Measurements from ENCODE around the gene OR4Q3. TPM values are rescaled to one million over a fixed set of nuclear protein-coding genes. Genes with fewer than 3 reads are reported as not detected.
"Not testable (repeated sequence)": the region's sequence is repeated elsewhere in the genome, so short reads cannot be mapped to it uniquely, and the experiment has no call there.

OR4Q3 gene
- total and polyA plus RNA-seq, 8 donors = not detected

GRCh38 chr14:19754172-19754571 lies 10.8 kb downstream of the OR4Q3 start:
- Histone ChIP-seq H3K27ac (no peak overlapping the region), H3K36me3 (no peaks in the 10 kb centered on the region), H3K27me3 (no peaks in the 10 kb centered on the region), H3K9me3 (no peaks in the 10 kb centered on the region), H3K4me3 (no peak overlapping the region), H3K4me1 (no peaks in the 10 kb centered on the region)
- WGBS, 5 donors = 22 to 32% (median 26%) methylated on average over 2 of the region's 2 CpGs
- no peak for DNase-seq
- intact Hi-C loops (cut with DNase I; ENCODE audit: low total_unique reads) = no loop called here
- TF ChIP-seq POLR2A (IDR thresholded peaks at IDR 0.05) (no peak), POLR2AphosphoS5 (IDR thresholded peaks at IDR 0.05) (no peak), EP300 (IDR thresholded peaks at IDR 0.05) (no peak), CTCF (IDR thresholded peaks at IDR 0.05) (no peak)

DNA sequence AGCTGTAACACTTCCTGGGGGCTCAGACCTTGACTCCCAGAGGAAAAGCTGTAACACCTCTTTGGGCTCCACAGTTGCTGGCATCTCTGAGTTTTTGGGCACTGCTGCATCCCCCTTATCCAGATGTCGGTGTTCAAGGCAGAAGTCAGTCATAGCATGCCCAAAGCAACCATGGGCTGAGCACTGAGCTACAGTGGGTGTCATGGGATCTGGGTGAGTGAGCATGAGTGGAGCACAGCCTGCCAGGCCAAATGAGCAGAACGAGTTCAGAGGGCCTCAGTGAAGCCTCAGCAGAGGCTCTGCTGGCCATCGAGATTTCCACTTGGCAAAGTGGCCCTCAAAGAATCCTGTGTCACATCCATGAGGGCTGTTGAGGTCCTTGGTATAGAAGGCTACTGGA lies 28.1 kb downstream of the OR4Q3 start:
- intact Hi-C loops (cut with DNase I; ENCODE audit: low total_unique reads); H3K27ac ChIP-seq; H3K36me3 ChIP-seq; H3K27me3 ChIP-seq; H3K4me1 ChIP-seq; DNase-seq; H3K4me3 ChIP-seq: not testable (repeated sequence)
- H3K9me3 ChIP-seq = peaks cover 0 to 34% (median 10%) of the 10 kb centered on the region in 4 donors
- WGBS, 5 donors = 36 to 57% (median 52%) methylated on average over 2 to 3 of the region's 3 CpGs

- no peak overlapping the region for H3K4me3 ChIP-seq
- 87 to 96% (median 92%) methylated on average over 1 of the region's 1 CpG for WGBS, 5 donors
- intact Hi-C loops (cut with DNase I; ENCODE audit: low total_unique reads) = no loop called here
- H3K27me3 ChIP-seq = no peaks in the 10 kb centered on the region
- no peak overlapping the region for H3K27ac ChIP-seq
- H3K36me3 ChIP-seq = no peaks in the 10 kb centered on the region
- TF ChIP-seq EP300 (IDR thresholded peaks at IDR 0.05) = no peak
- no peaks in the 10 kb centered on the region for H3K4me1 ChIP-seq
- DNase-seq = no peak
- H3K9me3 ChIP-seq = peaks cover 0 to 34% (median 10%) of the 10 kb centered on the region in 4 donors
Observed at GRCh38 chr14:19771895-19772430, 28.6 kb downstream of the OR4Q3 start.

GRCh38 chr14:19772454-19772853 lies 29.1 kb downstream of the OR4Q3 start:
- H3K4me3 ChIP-seq; intact Hi-C loops (cut with DNase I; ENCODE audit: low total_unique reads); H3K4me1 ChIP-seq; DNase-seq; H3K36me3 ChIP-seq; H3K27ac ChIP-seq; H3K27me3 ChIP-seq: not testable (repeated sequence)
- peaks cover 0 to 34% (median 10%) of the 10 kb centered on the region in 4 donors for H3K9me3 ChIP-seq
- 32 to 47% (median 45%) methylated on average over 2 of the region's 2 CpGs for WGBS, 5 donors

DNA sequence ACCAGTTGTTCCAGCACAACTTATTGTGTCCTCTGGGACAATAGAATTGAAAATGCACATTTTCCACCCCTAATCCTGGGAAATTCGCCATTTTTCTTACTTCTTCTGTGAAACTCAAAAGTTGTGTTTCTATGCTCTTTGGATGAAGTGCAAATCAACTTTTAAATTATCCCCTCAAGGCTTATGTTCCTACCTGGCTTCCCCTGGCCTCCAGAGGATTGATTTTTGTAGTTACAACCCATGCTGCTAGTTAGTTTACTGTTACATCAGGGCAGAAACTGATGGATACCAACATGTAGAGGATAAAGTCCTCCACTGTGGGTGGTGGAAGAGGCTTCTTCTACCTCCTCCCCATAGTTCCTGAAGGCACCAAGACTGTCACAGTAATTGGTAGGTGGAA lies 29.8 kb downstream of the OR4Q3 start, which contains the start of gene OR4M1:
Gene OR4M1 (plus strand): TSS at position 301 of the 400 bp plus-strand sequence. CDS start 6,819 bp downstream, outside the sequence.
- peaks cover 0 to 34% (median 10%) of the 10 kb centered on the region in 4 donors for H3K9me3 ChIP-seq
- H3K4me1 ChIP-seq; H3K36me3 ChIP-seq; DNase-seq; H3K27me3 ChIP-seq; intact Hi-C loops (cut with DNase I; ENCODE audit: low total_unique reads); H3K4me3 ChIP-seq; H3K27ac ChIP-seq: not testable (repeated sequence)
- 5 to 14% (median 11%) methylated on average over 1 of the region's 1 CpG for WGBS, 5 donors

- WGBS, 5 donors = 55 to 68% (median 58%) methylated on average over 1 of the region's 1 CpG
- Histone ChIP-seq H3K4me3 (no peak overlapping the region), H3K4me1 (no peaks in the 10 kb centered on the region), H3K9me3 (peaks cover 0 to 38% (median 10%) of the 10 kb centered on the region in 4 donors), H3K27ac (no peak overlapping the region), H3K36me3 (no peaks in the 10 kb centered on the region), H3K27me3 (no peaks in the 10 kb centered on the region)
- no peak for DNase-seq
- intact Hi-C loops (cut with DNase I; ENCODE audit: low total_unique reads) = no loop called here
- TF ChIP-seq POLR2AphosphoS5 (IDR thresholded peaks at IDR 0.05) (no peak), POLR2A (IDR thresholded peaks at IDR 0.05) (no peak), CTCF (IDR thresholded peaks at IDR 0.05) (no peak), EP300 (IDR thresholded peaks at IDR 0.05) (no peak)
Observed at GRCh38 chr14:19775587-19775986, 32.2 kb downstream of the OR4Q3 start.

DNA sequence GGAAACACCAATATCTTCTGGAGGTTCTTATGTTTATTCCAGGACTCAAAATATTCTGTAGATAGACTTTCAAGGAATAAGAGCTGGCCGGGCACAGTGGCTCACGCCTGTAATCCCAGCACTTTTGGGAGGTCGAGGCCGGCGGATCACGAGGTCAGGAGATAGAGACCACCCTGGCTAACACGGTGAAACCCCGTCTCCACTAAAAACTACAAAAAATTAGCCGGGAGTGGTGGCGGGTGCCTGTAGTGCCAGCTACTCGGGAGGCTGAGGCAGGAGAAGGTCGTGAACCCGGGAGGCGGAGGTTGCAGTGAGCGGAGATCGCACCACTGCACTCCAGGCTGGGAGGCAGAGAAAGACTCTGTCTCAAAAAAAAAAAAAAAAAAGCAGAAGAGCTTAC lies 42.5 kb downstream of the OR4Q3 start:
- H3K4me3 ChIP-seq; H3K9me3 ChIP-seq; intact Hi-C loops (cut with DNase I; ENCODE audit: low total_unique reads); H3K27me3 ChIP-seq; H3K27ac ChIP-seq; H3K4me1 ChIP-seq; H3K36me3 ChIP-seq; DNase-seq: not testable (repeated sequence)
- WGBS, 5 donors = 79 to 83% (median 82%) methylated on average over 16 of the region's 16 CpGs

GRCh38 chr14:19787318-19787717 lies 43.9 kb downstream of the OR4Q3 start:
- WGBS, 5 donors = 66 to 78% (median 72%) methylated on average over 6 of the region's 6 CpGs
- H3K9me3 ChIP-seq = not testable (repeated sequence)

GRCh38 chr14:19788150-19788549 lies 44.8 kb downstream of the OR4Q3 start:
- WGBS, 5 donors = 63 to 78% (median 66%) methylated on average over 7 of the region's 7 CpGs
- intact Hi-C loops (cut with DNase I; ENCODE audit: low total_unique reads); H3K9me3 ChIP-seq; DNase-seq; H3K27me3 ChIP-seq; H3K36me3 ChIP-seq; H3K27ac ChIP-seq; H3K4me3 ChIP-seq; H3K4me1 ChIP-seq: not testable (repeated sequence)

More at GRCh38 chr14:19787318-19787717, 43.9 kb downstream of the OR4Q3 start:
- H3K36me3 ChIP-seq; intact Hi-C loops (cut with DNase I; ENCODE audit: low total_unique reads); H3K4me1 ChIP-seq; H3K27me3 ChIP-seq; H3K27ac ChIP-seq; H3K4me3 ChIP-seq; DNase-seq: not testable (repeated sequence)
